ENCODE data around the gene CDH10.

Gene CDH10

GRCh38 chr5:24644761-24645160 is at the start of gene CDH10:
CDH10 (minus strand) TSS chr5:24644978; CDS start chr5:24593490, 51,488 bp downstream.
- peak; percentile 71 for DNase-seq

- no peak for DNase-seq
Measured at GRCh38 chr5:24693609-24694008, 48.8 kb upstream of the CDH10 start.

- no peak for DNase-seq
Measured at GRCh38 chr5:24691074-24691473, 46.3 kb upstream of the CDH10 start.

GRCh38 chr5:24681106-24681505 is 36.3 kb upstream of the CDH10 start:
- DNase-seq: no peak

GRCh38 chr5:24668050-24668449 is 23.3 kb upstream of the CDH10 start:
- DNase-seq: no peak

GRCh38 chr5:24649531-24649930 is 4.8 kb upstream of the CDH10 start:
- DNase-seq: no peak

- no peak for DNase-seq
Measured at GRCh38 chr5:24646915-24647314, 2.1 kb upstream of the CDH10 start.

- no peak for DNase-seq
Measured at GRCh38 chr5:24645483-24645882, 705 bp upstream of the CDH10 start.

GRCh38 chr5:24643880-24644279 is 898 bp downstream of the CDH10 start:
- no peak for DNase-seq

GRCh38 chr5:24643156-24643555 is 1.6 kb downstream of the CDH10 start:
- DNase-seq: no peak

GRCh38 chr5:24642022-24642421 is 2.8 kb downstream of the CDH10 start:
- DNase-seq: no peak

- no peak for DNase-seq
Measured at GRCh38 chr5:24635209-24635608, 9.6 kb downstream of the CDH10 start.

GRCh38 chr5:24633715-24634325 is 11.0 kb downstream of the CDH10 start:
- no peak for DNase-seq

- DNase-seq: no peak
Measured at GRCh38 chr5:24632353-24632752, 12.4 kb downstream of the CDH10 start.

- DNase-seq: no peak
Measured at GRCh38 chr5:24630918-24631317, 13.9 kb downstream of the CDH10 start.

GRCh38 chr5:24629798-24630197 is 15.0 kb downstream of the CDH10 start:
- no peak for DNase-seq

GRCh38 chr5:24624872-24625271 is 19.9 kb downstream of the CDH10 start:
- no peak for DNase-seq

GRCh38 chr5:24623624-24624023 is 21.2 kb downstream of the CDH10 start:
- no peak for DNase-seq

GRCh38 chr5:24623031-24623430 is 21.7 kb downstream of the CDH10 start:
- peak; percentile 68 for DNase-seq

GRCh38 chr5:24621792-24622191 is 23.0 kb downstream of the CDH10 start:
- DNase-seq: peak; percentile 75

- no peak for DNase-seq
Measured at GRCh38 chr5:24616566-24616965, 28.2 kb downstream of the CDH10 start.

- no peak for DNase-seq
Measured at GRCh38 chr5:24615159-24615558, 29.6 kb downstream of the CDH10 start.

GRCh38 chr5:24609706-24610105 is 35.1 kb downstream of the CDH10 start:
- no peak for DNase-seq

GRCh38 chr5:24606971-24607370 is 37.8 kb downstream of the CDH10 start:
- no peak for DNase-seq

GRCh38 chr5:24602188-24602587 is 42.6 kb downstream of the CDH10 start:
- DNase-seq: no peak

- DNase-seq: no peak
Measured at GRCh38 chr5:24598956-24599355, 45.8 kb downstream of the CDH10 start.
